A549 treated with AZD9567 at 1 μM for 4 hours (cell line): ENCODE results near the gene TBPL1. TPM values are rescaled to one million over a fixed set of nuclear protein-coding genes. Genes with fewer than 3 reads are reported as not detected.

Source experiments
- total RNA-seq: library from RNA; stranded (reverse); fragments of 200-300 nt; extraction: Qiagen RNA extraction; gene quantifications from 5 replicates; pipeline ENCODE4 v1.2.3, GENCODE V29; 2022; ENCODE audit not compliant: insufficient read depth

TBPL1 gene
- total RNA-seq, result 21.5 to 27.1 TPM (median 26.3 TPM) in 5 replicates

DNA sequence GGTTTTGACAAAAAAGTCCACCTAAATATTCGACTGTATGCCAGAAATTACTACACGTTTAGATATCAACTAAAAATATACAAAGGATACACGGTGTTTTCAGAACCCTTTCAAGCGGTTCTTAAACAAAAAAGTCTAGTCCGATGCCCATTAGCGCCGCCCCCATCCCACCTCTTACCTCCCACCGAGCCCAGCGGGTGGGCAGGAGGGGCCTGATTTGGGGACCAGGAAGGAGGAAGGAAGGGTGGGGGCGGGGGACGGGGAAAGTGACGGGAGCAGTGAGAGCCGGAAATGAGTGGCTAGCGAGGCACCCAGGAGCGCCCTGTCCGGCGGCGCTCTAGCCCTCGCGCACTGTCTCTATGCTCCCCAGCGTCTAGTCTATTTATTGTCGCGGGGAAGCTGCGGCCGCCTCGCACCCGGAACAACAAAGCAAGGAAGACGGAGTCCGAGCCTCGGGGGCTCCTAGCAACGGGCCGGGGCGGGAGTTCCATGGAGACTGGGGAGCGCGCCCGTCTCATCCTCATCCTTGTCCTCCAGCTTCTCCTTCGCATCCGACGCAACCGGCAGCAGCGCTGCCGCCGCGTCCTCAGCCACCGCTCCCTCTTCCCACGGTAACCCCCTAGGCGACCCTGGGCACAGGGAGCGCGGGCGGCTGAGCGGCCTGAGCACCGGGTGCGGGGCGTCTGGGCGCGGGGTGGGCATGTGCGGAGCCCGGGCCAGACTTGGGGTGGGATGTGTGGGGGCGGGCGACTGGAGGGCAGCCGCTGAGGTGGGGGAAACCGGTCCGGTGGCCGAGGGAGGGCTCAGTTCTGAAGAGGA lies at the start of gene TBPL1:
TBPL1 (plus strand) TSS at position 410 of the 819 bp plus-strand sequence. CDS start 26,902 bp downstream, outside the sequence.

Other genes with a start within 250 kb of the TBPL1 start
- 0.02 to 0.05 TPM (median 0.03 TPM) in 4 of 5 replicates, not detected in the other for gene TCF21, start 64.1 kb upstream of the TBPL1 start, total RNA-seq
- gene SLC2A12, start 99.4 kb downstream of the TBPL1 start, total RNA-seq, result 0.21 to 0.39 TPM (median 0.26 TPM) in 4 of 5 replicates, not detected in the other